Measurements from ENCODE around the gene GLT1D1.

GLT1D1 gene

DNA sequence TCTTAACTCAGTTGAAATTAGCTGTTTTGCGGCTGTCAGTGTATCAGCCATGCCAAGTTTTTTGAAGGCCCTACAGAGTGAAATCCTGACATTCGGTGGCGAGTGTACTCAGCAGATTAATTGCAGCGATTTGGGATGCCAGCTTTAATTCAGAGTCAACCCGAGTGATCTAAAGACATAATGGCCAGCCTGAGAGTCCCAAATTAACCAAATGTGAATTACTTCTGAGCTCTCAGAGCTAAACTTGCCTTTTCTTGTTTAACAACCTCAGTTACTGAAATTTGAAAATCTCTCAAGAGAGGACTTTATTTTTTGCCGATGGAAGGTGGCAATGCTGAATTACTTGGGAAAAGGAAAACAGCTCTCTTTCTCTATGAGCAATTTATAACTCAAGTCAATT, 148.5 kb downstream of the GLT1D1 start:
- no peak for DNase-seq (ENCODE audit: low read depth, low spot score)

DNA sequence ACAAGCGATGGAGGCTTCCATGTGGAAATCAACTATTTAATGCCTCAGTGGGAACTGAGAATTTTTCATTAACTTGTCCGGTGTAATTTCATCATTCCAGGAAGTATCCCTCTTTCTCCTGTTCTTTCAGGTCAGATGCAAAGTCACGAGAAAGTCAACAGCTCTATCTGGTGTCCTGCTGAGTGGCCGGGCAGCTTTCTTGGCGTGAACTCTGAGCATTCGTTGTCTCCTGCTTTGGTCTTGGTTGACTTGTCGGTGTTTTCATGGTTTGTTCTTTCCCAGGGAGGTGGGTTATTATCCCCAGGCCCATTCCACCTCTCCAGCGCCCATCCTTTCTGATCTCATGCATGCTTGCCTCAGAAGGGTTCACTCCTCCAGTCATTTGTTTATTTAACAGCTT, 149.1 kb downstream of the GLT1D1 start:
- DNase-seq (ENCODE audit: low read depth, low spot score) = no peak

- DNase-seq (ENCODE audit: low read depth, low spot score) = no peak
These were observed 152.1 kb downstream of the GLT1D1 start for GRCh38 chr12:129005416-129005815.

- no peak for DNase-seq (ENCODE audit: low read depth, low spot score)
These were observed 152.6 kb downstream of the GLT1D1 start for GRCh38 chr12:129005829-129006228.

GRCh38 chr12:129009833-129010622, 156.8 kb downstream of the GLT1D1 start:
- no peak for DNase-seq (ENCODE audit: low read depth, low spot score)

DNA sequence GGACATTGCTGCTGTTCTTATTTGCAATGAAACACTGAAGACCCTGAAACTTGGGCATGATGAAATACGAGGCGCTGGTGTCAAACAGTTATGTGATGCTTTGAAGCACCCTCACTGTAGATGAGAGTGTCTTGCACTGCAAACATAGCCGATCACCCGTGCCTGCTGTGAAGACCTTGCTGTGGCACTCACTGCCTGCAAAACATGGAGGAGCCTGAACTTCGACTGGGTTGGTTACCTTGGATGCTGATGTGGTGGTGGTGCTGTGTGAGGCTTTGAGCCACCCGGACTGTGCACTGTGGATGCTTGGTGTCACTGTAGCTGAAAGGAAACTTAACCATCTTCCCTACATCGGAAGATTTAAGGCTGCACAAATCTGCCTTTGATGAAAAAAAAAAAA, 162.9 kb downstream of the GLT1D1 start:
- no peak for DNase-seq (ENCODE audit: low read depth, low spot score)

GRCh38 chr12:129025055-129025454, 171.8 kb downstream of the GLT1D1 start:
- no peak for DNase-seq (ENCODE audit: low read depth, low spot score)

DNA sequence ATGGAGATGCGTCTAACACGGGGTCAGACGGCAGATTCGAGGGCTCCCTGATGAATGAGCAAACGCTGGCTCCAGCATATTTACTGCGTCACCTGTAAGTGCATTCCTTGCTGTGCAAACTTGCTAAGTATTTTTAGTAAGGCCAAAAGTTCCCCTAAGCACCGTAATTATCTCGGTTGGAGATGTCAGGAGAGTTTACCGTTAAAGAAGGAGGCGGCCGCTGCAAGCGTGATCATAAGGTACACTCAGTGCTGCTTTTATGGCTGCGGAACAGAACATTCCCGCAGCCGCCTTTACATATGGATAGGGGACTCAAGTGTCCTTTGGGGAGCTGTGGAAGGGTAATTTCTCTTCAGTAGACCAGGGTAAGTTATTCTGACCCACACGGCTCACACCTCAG, 175.6 kb downstream of the GLT1D1 start:
- no peak for DNase-seq (ENCODE audit: low read depth, low spot score)

Measured in iPS DF 19.7 (cell line).